HL-60 (cell line): ENCODE data around the gene DIAPH2.

Experiments used
- CTCF ChIP-seq: IDR thresholded peaks from one replicate; pipeline ENCODE4 v1.5.1; 2011; ENCODE audit warnings: low read length, control low read depth, inconsistent platforms; ENCODE audit not compliant: insufficient read depth
- POLR2AphosphoS5 ChIP-seq: IDR thresholded peaks from 2 replicates; pipeline ENCODE4 v1.6.1; 2012; ENCODE audit warnings: low read depth

GRCh38 chrX:96861661-96862060, 177.0 kb downstream of the DIAPH2 start:
- TF ChIP-seq CTCF (no peak), POLR2AphosphoS5 (no peak)
